Sigmoid colon (tissue), 7 donors: ENCODE data around the gene SYNJ2. TPM values are rescaled to one million over a fixed set of nuclear protein-coding genes. Genes with fewer than 3 reads are reported as not detected.
A peak's percentile ranks its signal among the peaks of the same experiment; 100 is the strongest.

Experiments used
- DNase-seq: peaks from one replicate; pipeline ENCODE4 v3.0.0-alpha.2; 2019
- H3K27ac ChIP-seq, 4 donors: fragments of 200-600 bp; sonication (generic); one replicate each; pipeline ENCODE4 v1.5.1; 2016 to 2019; ENCODE audit warnings: mild to moderate bottlenecking in 1 of 4
- H3K27me3 ChIP-seq, 3 donors: fragments of 200-600 bp; sonication (generic); one replicate each; pipeline ENCODE4 v1.5.1; 2019; ENCODE audit warnings: mild to moderate bottlenecking in 1 of 3
- H3K36me3 ChIP-seq, 4 donors: fragments of 200-600 bp; sonication (generic); one replicate each; pipeline ENCODE4 v1.5.1; 2016 to 2019
- H3K4me1 ChIP-seq, 4 donors: fragments of 200-600 bp; sonication (generic); one replicate each; pipeline ENCODE4 v1.5.1; 2017 to 2019
- H3K4me3 ChIP-seq, 4 donors: fragments of 200-600 bp; sonication (generic); one replicate each; pipeline ENCODE4 v1.5.1; 2017 to 2019; ENCODE audit warnings: mild to moderate bottlenecking in 2 of 4, moderate library complexity in 1 of 4
- H3K9me3 ChIP-seq, 4 donors: fragments of 200-600 bp in 3 of 4; sonication (generic) in 3 of 4; one replicate each; pipeline versions ENCODE4 v1.5.1 to v1.6.1; 2013 to 2019
- EP300 ChIP-seq, 4 donors: sonication (generic); formaldehyde crosslinking; IDR thresholded peaks; one replicate each; pipeline ENCODE4 v1.6.1; 2017; ENCODE audit warnings: antibody characterized with exemption in 4 of 4
- POLR2A ChIP-seq, 2 donors: fragments of 450-650 bp; IDR thresholded peaks; one replicate each; pipeline ENCODE4 v1.6.1; 2016; ENCODE audit warnings: antibody characterized with exemption in 2 of 2, mild to moderate bottlenecking in 2 of 2, moderate library complexity in 2 of 2
- POLR2AphosphoS5 ChIP-seq, 4 donors: sonication (generic); formaldehyde crosslinking; IDR thresholded peaks; one replicate each; pipeline ENCODE4 v1.6.1; 2017; ENCODE audit warnings: antibody characterized with exemption in 4 of 4
- WGBS, 2 donors: extraction: QIAGEN DNeasy Blood & Tissue Kit; methylation state at CpG; one replicate each; pipeline ENCODE4 v1.1.7; 2013; 5-methylcytosine and 5-hydroxymethylcytosine counted together
- intact Hi-C: fragments of 100-400 bp; cut with DNase I; formaldehyde crosslinking; loops from one replicate; pipeline ENCODE4 v1.15.1; 2023
- polyA plus RNA-seq, 3 donors: library from polyadenylated mRNA; stranded (reverse); fragments of 200-250 nt; gene quantifications; one replicate each; pipeline ENCODE4 v1.2.3, GENCODE V29; 2013
- total RNA-seq, 4 donors: library from RNA; depleted of rRNA; stranded (reverse); fragments of >200 nt; gene quantifications; one replicate each; pipeline ENCODE4 v1.1.0, GENCODE V29; 2016
- TF ChIP-seq, protein P1 (sequence below), 4 experiments: fragments of 450-650 bp in 3 of 4; fragments of 200-600 bp in 1 of 4; IDR thresholded peaks; one replicate each; pipeline ENCODE4 v1.5.1; 2016 to 2019; ENCODE audit warnings: antibody characterized with exemption in 4 of 4, mild to moderate bottlenecking in 3 of 4, moderate library complexity in 2 of 4
- donor health status: healthy with polysubstance abuse.
- donor health status: Bipolar disorder and iron deficiency.
- donor health status: healthy.

Gene SYNJ2
- total and polyA plus RNA-seq, 7 donors = 8.7 to 22.9 (median 12.9) TPM

DNA sequence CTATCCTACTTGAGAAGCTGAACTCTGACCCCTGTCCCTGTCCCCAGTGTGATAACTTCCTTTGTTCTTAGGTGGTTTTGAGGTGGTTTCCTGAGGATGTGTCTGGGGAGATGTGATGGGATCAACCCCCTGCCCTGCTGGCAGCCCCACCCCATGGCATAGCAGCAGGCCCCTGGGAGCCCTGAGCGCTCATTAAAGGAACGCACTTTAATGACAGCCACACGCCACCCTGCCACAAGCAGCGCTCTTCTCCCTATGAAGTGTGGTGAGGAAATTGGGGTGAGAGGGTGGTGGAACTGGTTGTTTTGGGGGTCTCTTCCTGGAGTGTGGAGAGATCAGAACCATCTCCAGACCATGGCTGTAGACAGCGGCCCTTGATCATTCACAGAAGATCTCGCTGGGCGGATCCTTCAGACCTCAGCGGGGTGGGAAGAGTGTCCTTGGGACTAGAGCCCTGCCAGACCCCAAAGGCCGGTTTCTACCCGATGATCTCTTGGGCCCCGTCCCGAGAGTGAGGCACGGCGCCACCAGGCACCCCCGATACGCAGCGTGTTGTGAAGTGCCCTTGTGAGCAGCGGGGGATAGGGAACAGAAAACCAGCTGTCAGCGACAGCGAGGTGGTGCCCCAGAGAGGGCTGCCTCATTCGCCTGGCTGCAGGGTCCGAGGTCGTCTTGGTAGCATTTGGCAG lies 45.4 kb downstream of the SYNJ2 start:
- Histone ChIP-seq H3K4me1 (peaks cover 0 to 37% (median 33%) of the 10 kb centered on the region in 4 donors), H3K27me3 (no peaks in the 10 kb centered on the region), H3K27ac (peak overlapping the region; percentile 64 to 81 (median 68)), H3K9me3 (no peaks in the 10 kb centered on the region), H3K4me3 (no peak overlapping the region), H3K36me3 (peaks cover 0 to 9% (median 0%) of the 10 kb centered on the region in 4 donors)
- intact Hi-C loops = no loop called here
- DNase-seq = no peak
- 80 to 92% methylated on average over 23 of the region's 23 CpGs for WGBS, 2 donors
- TF ChIP-seq POLR2AphosphoS5 (IDR thresholded peaks at IDR 0.05) (no peak), EP300 (IDR thresholded peaks at IDR 0.05) (no peak), POLR2A (IDR thresholded peaks at IDR 0.05) (no peak)
- TF ChIP-seq, protein P1, sequence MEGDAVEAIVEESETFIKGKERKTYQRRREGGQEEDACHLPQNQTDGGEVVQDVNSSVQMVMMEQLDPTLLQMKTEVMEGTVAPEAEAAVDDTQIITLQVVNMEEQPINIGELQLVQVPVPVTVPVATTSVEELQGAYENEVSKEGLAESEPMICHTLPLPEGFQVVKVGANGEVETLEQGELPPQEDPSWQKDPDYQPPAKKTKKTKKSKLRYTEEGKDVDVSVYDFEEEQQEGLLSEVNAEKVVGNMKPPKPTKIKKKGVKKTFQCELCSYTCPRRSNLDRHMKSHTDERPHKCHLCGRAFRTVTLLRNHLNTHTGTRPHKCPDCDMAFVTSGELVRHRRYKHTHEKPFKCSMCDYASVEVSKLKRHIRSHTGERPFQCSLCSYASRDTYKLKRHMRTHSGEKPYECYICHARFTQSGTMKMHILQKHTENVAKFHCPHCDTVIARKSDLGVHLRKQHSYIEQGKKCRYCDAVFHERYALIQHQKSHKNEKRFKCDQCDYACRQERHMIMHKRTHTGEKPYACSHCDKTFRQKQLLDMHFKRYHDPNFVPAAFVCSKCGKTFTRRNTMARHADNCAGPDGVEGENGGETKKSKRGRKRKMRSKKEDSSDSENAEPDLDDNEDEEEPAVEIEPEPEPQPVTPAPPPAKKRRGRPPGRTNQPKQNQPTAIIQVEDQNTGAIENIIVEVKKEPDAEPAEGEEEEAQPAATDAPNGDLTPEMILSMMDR (IDR thresholded peaks at IDR 0.05) = no peak

- Histone ChIP-seq H3K9me3 (no peaks in the 10 kb centered on the region), H3K4me3 (no peak overlapping the region), H3K4me1 (peaks cover 0 to 44% (median 38%) of the 10 kb centered on the region in 4 donors), H3K27ac (peak overlapping the region in 2 of 4 donors; percentile 68 to 81), H3K36me3 (peaks cover 0 to 9% (median 0%) of the 10 kb centered on the region in 4 donors), H3K27me3 (no peaks in the 10 kb centered on the region)
- TF ChIP-seq POLR2AphosphoS5 (IDR thresholded peaks at IDR 0.05) = no peak
- TF ChIP-seq, protein P1 (IDR thresholded peaks at IDR 0.05) = no peak
- TF ChIP-seq EP300 (IDR thresholded peaks at IDR 0.05) = no peak
- no peak for TF ChIP-seq POLR2A (IDR thresholded peaks at IDR 0.05)
- no peak for DNase-seq
- intact Hi-C loops = no loop called here
- 80 to 88% methylated on average over 22 of the region's 22 CpGs for WGBS, 2 donors
Observed at GRCh38 chr6:158027590-158028285, 46.1 kb downstream of the SYNJ2 start.

DNA sequence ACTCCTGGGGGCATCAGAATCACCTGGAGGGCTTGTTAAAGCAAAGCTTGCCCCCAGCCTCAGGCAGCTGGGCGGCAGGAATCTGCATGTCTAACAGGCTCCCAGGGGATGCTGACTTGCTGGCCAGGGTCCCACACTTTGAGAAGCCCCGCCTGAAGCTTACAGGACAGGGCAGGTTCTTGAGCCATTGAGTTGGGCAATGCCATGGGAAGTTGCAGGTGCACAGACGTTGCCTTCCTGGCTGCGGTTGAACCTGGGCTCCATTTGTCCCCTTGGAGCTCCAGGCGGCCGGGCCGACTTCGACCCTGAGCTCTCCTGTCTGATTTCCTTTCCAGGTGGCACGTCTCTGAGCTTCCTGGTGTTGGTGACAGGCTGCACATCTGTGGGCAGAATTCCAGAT lies 46.8 kb downstream of the SYNJ2 start:
- intact Hi-C loops = no loop called here
- H3K27ac ChIP-seq = peak overlapping the region in 1 of 4 donors; percentile 81
- H3K9me3 ChIP-seq = no peaks in the 10 kb centered on the region
- TF ChIP-seq POLR2AphosphoS5 (IDR thresholded peaks at IDR 0.05) = no peak
- no peak for TF ChIP-seq POLR2A (IDR thresholded peaks at IDR 0.05)
- TF ChIP-seq EP300 (IDR thresholded peaks at IDR 0.05) = no peak
- TF ChIP-seq, protein P1 (IDR thresholded peaks at IDR 0.05) = no peak
- WGBS, 2 donors = 85 to 92% methylated on average over 9 of the region's 9 CpGs
- H3K4me3 ChIP-seq = no peak overlapping the region
- peaks cover 0 to 49% (median 43%) of the 10 kb centered on the region in 4 donors for H3K4me1 ChIP-seq
- H3K27me3 ChIP-seq = no peaks in the 10 kb centered on the region
- DNase-seq = no peak
- H3K36me3 ChIP-seq = peaks cover 0 to 9% (median 0%) of the 10 kb centered on the region in 4 donors

DNA sequence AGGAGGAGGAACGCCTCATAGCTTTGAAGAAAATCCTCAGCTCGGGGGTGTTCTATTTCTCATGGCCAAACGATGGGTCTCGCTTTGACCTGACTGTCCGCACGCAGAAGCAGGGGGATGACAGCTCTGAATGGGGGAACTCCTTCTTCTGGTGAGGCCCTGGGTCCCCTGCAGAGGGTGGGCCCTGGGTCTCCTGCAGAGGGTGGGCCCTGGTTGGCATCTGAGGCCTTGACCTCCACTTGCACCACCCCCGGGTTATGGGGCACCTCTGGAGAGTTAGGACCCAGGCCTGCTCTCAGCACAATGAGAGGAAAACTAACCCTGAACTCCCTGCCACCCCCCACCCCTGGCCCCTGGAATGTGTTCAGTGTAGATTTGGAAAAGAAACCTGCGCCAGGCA lies 47.2 kb downstream of the SYNJ2 start:
- H3K4me3 ChIP-seq = no peak overlapping the region
- no peaks in the 10 kb centered on the region for H3K9me3 ChIP-seq
- no peaks in the 10 kb centered on the region for H3K27me3 ChIP-seq
- peaks cover 0 to 54% (median 48%) of the 10 kb centered on the region in 4 donors for H3K4me1 ChIP-seq
- intact Hi-C loops = no loop called here
- peaks cover 0 to 13% (median 0%) of the 10 kb centered on the region in 4 donors for H3K36me3 ChIP-seq
- H3K27ac ChIP-seq = no peak overlapping the region
- WGBS, 2 donors = 95 to 97% methylated on average over 8 of the region's 8 CpGs
- TF ChIP-seq, protein P1 (IDR thresholded peaks at IDR 0.05) = no peak
- no peak for DNase-seq
